AG09309 (cell line): ENCODE measurements around the gene SIGLEC11.

Experiments
- DNase-seq: peaks from one replicate; pipeline ENCODE4 v3.0.0-alpha.2; 2010; ENCODE audit warnings: low read depth
- H3K4me3 ChIP-seq: 2 replicates; pipeline ENCODE4 v1.5.1; 2011; ENCODE audit warnings: mild to moderate bottlenecking, low read depth, low read length, moderate library complexity; ENCODE audit not compliant: control insufficient read depth
- TF ChIP-seq, protein P1 (sequence below): IDR thresholded peaks from 2 replicates; pipeline ENCODE4 v1.5.1; 2011; ENCODE audit warnings: mild to moderate bottlenecking, low read depth, low read length, inconsistent platforms; ENCODE audit not compliant: insufficient read depth, control insufficient read depth; ENCODE audit errors: missing control alignments

SIGLEC11 gene

DNA sequence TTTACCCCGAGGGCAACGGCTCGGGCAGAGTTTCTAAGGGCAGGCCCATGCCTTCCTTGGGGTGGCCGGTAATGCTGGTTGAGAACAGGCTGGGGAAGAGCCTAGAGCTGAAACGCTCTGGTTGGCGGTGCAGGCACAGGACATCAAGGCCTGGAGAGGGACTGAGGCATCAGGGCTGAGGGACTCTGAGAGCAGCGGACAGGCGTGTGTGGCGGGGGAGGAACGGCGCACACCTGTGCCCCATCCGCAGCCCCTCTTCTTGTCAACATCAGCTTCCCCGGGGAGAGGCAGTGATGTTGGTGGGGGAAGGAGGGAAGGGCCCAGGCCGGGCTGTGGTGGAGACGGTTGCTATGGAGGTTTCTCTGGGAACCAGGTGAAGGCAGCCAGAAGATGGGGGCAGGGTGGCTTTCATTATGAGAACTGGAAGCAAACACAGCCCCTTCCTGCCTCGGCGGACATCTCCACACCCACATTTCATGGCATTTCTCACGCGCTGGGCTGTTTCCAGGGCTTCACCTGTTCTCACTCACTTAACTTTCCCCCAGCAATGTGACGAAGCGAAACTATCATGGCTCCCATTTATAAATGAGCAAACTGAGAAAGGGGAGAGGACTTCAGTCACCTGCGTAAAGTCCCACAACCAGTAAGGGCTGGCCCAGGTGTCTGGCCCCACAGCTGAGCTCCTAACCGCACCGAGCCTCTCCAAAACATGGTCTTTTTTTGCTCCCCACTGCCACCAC, 40.2 kb downstream of the SIGLEC11 start:
- H3K4me3 ChIP-seq = no peak overlapping the region
- DNase-seq = no peak
- TF ChIP-seq, protein P1, sequence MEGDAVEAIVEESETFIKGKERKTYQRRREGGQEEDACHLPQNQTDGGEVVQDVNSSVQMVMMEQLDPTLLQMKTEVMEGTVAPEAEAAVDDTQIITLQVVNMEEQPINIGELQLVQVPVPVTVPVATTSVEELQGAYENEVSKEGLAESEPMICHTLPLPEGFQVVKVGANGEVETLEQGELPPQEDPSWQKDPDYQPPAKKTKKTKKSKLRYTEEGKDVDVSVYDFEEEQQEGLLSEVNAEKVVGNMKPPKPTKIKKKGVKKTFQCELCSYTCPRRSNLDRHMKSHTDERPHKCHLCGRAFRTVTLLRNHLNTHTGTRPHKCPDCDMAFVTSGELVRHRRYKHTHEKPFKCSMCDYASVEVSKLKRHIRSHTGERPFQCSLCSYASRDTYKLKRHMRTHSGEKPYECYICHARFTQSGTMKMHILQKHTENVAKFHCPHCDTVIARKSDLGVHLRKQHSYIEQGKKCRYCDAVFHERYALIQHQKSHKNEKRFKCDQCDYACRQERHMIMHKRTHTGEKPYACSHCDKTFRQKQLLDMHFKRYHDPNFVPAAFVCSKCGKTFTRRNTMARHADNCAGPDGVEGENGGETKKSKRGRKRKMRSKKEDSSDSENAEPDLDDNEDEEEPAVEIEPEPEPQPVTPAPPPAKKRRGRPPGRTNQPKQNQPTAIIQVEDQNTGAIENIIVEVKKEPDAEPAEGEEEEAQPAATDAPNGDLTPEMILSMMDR = no peak

DNA sequence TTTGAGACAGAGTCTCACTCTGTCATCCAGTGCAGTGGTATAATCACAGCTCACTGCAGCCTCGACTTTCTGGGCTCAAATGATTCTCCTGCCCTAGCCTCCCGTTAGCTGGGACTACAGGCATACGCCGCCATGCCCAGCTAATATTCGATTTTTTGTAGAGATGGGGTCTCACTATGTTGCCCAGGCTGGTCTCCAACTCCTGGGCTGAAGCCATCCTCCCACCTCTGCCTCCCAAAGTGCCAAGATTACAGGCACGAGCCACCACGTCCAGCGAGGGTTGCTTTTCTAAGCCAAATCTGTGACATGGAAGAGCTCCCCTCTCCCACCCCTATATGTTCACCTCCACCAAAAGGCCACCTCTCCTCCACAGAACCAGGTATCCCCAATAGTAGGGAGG, 42.9 kb downstream of the SIGLEC11 start:
- TF ChIP-seq, protein P1 = no peak
- H3K4me3 ChIP-seq = no peak overlapping the region
- DNase-seq = no peak

DNA sequence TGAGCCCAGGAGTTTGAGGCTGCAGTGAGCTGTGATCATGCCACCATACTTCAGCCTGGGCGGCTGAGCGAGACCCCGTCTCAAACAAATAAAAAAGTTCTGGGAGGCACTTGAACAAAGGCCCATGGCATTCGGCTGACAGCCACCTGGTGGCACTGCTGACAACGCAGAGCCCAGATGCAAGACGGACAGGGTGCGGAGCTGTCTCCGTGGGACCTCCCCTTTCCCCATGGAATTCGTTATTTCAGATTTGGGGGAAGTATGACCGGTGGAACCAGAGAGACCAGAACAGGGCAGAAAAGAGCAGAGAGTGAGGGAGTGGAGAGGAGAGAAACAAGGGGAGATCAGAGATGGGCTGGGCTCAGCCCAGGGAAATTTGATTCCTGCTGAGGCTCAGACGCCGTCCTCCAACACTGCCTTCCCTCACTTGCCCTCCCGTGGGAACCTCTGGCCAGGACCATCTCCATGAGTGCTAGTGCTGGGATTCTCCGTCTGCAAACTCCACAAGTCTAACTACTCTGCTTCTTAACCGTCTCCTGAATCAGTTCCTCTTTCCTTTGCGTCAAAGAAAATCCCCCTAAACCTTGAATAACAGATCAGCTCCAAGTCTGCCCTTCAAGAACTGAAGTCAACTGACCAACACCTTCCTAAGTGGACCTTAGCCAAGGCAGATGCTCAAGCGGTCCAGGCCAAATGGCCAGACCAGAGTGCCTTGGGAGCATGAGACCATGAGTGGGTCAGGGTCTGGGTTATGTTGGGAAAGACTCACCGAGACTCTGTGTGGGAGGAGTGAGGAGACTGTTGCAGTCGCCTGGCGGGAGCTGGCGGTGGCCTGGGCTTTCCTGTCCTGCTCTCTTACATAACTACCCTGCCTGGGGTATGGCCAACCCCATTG, 43.9 kb downstream of the SIGLEC11 start:
- no peak overlapping the region for H3K4me3 ChIP-seq
- DNase-seq = no peak
- TF ChIP-seq, protein P1 = no peak

DNA sequence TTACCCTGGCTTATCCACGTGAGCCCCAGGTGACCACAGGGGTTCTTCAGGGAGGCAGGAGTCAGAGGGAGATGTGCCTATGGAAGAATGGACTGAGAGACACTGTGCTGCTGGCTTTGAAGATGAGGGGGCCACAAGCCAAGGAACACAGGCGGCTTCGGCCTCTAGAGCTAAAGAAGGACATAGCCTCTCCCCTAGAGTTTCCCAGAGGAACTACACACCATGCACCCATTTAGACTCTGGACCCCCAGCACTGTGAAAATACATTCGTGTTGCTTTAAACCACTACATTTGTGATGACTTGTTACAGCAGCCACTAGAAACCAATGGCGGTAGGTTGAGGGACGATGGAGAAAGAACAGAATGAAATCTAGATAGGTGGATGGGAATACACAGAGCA, 45.7 kb downstream of the SIGLEC11 start:
- TF ChIP-seq, protein P1 = no peak
- no peak for DNase-seq
- no peak overlapping the region for H3K4me3 ChIP-seq

DNA sequence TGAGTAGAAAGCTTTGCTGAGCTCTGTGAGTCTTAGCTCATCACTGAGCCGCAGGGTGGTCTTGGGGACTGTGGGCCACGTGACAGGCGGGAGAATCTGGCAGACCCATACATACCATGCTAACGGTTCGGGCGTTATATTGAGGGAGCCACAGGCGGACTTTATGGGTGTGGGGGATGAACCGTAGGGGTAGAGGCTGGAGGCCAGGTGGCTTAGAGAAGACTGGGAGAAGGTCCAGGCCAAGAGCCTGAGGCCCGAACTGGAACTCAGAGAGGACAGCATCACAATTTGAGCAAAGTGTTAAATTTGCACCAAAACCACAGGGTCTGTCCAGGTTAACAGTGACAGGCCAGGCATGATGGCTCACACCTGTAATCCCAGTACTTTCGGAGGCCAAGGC, 47.3 kb downstream of the SIGLEC11 start:
- no peak overlapping the region for H3K4me3 ChIP-seq
- TF ChIP-seq, protein P1 = no peak
- DNase-seq = no peak

DNA sequence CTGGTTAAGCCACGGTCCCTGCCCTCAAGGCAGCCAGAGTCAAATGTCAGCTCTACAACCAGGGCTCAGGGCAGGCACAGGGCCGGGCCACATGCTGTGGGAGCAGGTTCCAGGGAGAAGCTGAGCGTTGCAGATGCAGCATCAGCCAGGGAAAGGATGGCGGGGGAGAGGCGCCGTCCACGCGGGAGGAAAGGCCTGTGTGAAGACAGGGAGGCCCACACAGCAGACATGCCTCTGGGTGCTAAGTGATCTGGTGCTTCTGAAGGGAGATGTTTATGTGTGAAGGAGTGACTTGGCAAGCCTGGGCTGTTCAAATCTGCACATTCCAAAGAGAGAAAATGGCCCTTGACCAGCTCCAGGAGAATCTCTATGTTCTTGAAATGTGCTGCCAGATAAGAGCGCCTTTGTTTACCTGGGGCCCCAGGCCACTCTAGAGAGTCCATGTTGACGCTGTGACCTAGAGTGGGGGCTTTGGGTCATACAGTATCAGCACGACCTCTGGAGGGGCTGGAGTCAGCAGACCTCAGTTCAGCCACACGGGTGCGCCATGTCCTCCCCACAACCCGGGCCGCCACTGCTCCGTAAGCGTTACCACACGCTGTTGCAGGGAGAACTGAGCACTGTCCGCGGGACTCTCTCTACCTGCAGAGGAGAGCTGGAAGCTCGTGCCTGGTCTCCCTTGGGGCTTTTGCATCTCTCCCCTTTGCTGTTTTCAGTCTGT, 47.8 kb downstream of the SIGLEC11 start:
- no peak for DNase-seq
- TF ChIP-seq, protein P1 = no peak
- no peak overlapping the region for H3K4me3 ChIP-seq
